Gastrocnemius medialis (tissue), 4 donors: ENCODE measurements around the gene P2RY11. TPM values are rescaled to one million over a fixed set of nuclear protein-coding genes. Genes with fewer than 3 reads are reported as not detected.

ENCODE experiments used
- ATAC-seq, 2 donors: fragments of 150-250 bp; one replicate each; pipeline ENCODE4 v1.9.1; 2016
- DNase-seq, 2 donors: peaks; one replicate each; pipeline ENCODE4 v3.0.0-alpha.2; 2019
- H3K27ac ChIP-seq, 4 donors: fragments of 200-600 bp; sonication (generic); 1 replicate in 1 of 4; 2 replicates in 3 of 4; pipeline ENCODE4 v1.5.1; 2016 to 2018; ENCODE audit warnings: mild to moderate bottlenecking in 2 of 4, moderate library complexity in 1 of 4
- H3K27me3 ChIP-seq, 3 donors: fragments of 200-600 bp; sonication (generic) in 2 of 3; 1 replicate in 1 of 3; 2 replicates in 2 of 3; pipeline versions ENCODE4 v1.5.1 to v1.6.0; 2016 to 2019; ENCODE audit warnings: mild to moderate bottlenecking in 1 of 3, moderate library complexity in 1 of 3
- H3K36me3 ChIP-seq, 2 donors: fragments of 200-600 bp; sonication (generic) in 1 of 2; one replicate each; pipeline ENCODE4 v1.5.1; 2017 to 2018
- H3K4me1 ChIP-seq, 2 donors: fragments of 200-600 bp; sonication (generic) in 1 of 2; one replicate each; pipeline ENCODE4 v1.5.1; 2016 to 2017; ENCODE audit warnings: mild to moderate bottlenecking in 2 of 2
- H3K4me3 ChIP-seq, 4 donors: fragments of 200-600 bp; sonication (generic) in 3 of 4; 1 replicate in 1 of 4; 2 replicates in 3 of 4; pipeline ENCODE4 v1.5.1; 2016 to 2019; ENCODE audit warnings: mild to moderate bottlenecking in 2 of 4
- H3K9me3 ChIP-seq, 3 donors: fragments of 200-600 bp; sonication (generic) in 2 of 3; 1 replicate in 1 of 3; 2 replicates in 2 of 3; pipeline ENCODE4 v1.5.1; 2016 to 2019
- POLR2A ChIP-seq, 2 donors: fragments of 450-650 bp; IDR thresholded peaks; one replicate each; pipeline ENCODE4 v1.6.1; 2017; ENCODE audit warnings: antibody characterized with exemption in 2 of 2, mild to moderate bottlenecking in 2 of 2, moderate library complexity in 2 of 2
- in situ Hi-C, 4 donors: fragments of 200-750 bp; cut with MboI; loops; one replicate each; pipeline versions ENCODE4 v1.15.0 to v1.8.0; 2017; ENCODE audit warnings: low sequenced_read_pairs in 4 of 4
- intact Hi-C: fragments of 100-400 bp; cut with DNase I; formaldehyde crosslinking; loops from one replicate; pipeline ENCODE4 v1.15.1; 2023; ENCODE audit warnings: low total_unique reads
- total RNA-seq, 4 donors: library from RNA; depleted of rRNA; stranded (reverse); fragments of >200 nt; gene quantifications; one replicate each; pipeline versions ENCODE4 v1.1.0 to v1.2.3, GENCODE V29; 2016
- TF ChIP-seq, protein P1 (sequence below), 5 experiments: fragments of 450-650 bp in 3 of 5; fragments of 200-600 bp in 2 of 5; sonication (generic) in 2 of 5; IDR thresholded peaks in 4 of 5; conservative IDR thresholded peaks in 1 of 5; 1 replicate in 4 of 5; 2 replicates in 1 of 5; pipeline ENCODE4 v1.5.1; 2016 to 2019; ENCODE audit warnings: antibody characterized with exemption in 5 of 5, mild to moderate bottlenecking in 3 of 5, moderate library complexity in 3 of 5

P2RY11 gene
- total RNA-seq, 4 donors from 2014 or later: 2.4 to 4.3 (median 3.9) TPM; not detected in 1

DNA sequence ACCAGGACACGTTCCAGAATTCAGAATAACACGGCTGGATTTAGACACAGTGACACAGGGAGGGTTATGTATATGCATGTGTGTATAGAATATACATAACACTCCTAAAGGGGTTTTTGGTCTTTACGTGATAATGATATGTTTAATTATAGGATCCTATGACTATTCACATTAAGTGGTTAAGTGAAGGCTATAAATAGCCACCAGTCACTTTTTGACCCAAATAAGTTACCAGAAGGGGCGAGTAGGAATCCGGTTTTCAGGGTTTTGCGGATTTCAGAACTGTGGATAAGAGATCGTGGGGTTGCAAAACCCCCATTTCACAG is 15.9 kb upstream of the P2RY11 start:
- in situ Hi-C loops: no loop called here
- no peak for DNase-seq
- intact Hi-C loops: no loop called here
- no peak for ATAC-seq
- H3K36me3 ChIP-seq: no peaks in the 10 kb centered on the region
- no peaks in the 10 kb centered on the region for H3K9me3 ChIP-seq
- H3K4me3 ChIP-seq: peak overlapping the region; percentile 25 to 59 (median 32)
- peaks cover 5 to 6% of the 10 kb centered on the region in 2 donors for H3K4me1 ChIP-seq
- H3K27ac ChIP-seq: peak overlapping the region; percentile 58 to 70 (median 66)
- peaks cover 0 to 13% (median 9%) of the 10 kb centered on the region in 3 donors for H3K27me3 ChIP-seq
- TF ChIP-seq, protein P1, sequence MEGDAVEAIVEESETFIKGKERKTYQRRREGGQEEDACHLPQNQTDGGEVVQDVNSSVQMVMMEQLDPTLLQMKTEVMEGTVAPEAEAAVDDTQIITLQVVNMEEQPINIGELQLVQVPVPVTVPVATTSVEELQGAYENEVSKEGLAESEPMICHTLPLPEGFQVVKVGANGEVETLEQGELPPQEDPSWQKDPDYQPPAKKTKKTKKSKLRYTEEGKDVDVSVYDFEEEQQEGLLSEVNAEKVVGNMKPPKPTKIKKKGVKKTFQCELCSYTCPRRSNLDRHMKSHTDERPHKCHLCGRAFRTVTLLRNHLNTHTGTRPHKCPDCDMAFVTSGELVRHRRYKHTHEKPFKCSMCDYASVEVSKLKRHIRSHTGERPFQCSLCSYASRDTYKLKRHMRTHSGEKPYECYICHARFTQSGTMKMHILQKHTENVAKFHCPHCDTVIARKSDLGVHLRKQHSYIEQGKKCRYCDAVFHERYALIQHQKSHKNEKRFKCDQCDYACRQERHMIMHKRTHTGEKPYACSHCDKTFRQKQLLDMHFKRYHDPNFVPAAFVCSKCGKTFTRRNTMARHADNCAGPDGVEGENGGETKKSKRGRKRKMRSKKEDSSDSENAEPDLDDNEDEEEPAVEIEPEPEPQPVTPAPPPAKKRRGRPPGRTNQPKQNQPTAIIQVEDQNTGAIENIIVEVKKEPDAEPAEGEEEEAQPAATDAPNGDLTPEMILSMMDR (IDR thresholded peaks at IDR 0.05 in 4 of 5, conservative IDR thresholded peaks at IDR 0.05 in 1 of 5): no peak
- TF ChIP-seq POLR2A (IDR thresholded peaks at IDR 0.05): no peak

DNA sequence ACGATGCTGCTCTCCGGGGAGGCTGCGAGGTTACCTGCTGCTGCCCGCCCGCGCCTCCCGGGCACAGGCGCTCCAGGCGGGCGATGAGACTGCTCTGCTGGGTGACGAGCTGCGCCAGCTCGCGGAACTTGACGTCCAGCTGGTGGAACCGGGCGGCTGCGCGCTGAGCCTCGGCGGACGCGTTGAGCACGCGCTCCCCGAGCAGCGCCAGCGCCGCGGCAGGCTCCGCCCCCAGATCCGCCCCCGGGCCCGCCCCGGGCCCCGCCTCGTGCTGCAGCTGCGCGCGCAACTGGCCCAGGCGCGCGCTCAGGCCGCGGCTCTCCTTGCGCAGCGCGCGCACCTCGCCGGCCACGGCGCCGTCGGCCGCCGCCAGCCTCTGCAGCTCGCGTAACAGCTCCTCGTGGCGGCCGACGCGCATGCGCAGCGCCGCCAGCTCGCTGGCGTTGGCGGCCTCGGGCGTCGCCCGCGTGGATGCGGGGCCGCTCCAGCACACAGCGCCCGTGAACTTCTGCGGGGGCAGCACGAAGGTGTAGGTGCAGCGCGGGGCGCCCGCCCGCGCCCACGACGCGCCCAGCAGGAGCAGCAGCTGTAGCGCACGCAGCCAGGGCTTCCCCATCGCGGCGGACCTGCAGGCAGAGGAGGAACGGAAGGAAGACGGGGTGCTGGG is 15.4 kb upstream of the P2RY11 start:
- intact Hi-C loops: no loop called here
- DNase-seq (peak; percentile 41 to 68), ATAC-seq (peak; percentile 89 to 93)
- TF ChIP-seq, protein P1 (IDR thresholded peaks at IDR 0.05 in 4 of 5, conservative IDR thresholded peaks at IDR 0.05 in 1 of 5): peak in 1 of 5 experiments; percentile 22
- TF ChIP-seq POLR2A (IDR thresholded peaks at IDR 0.05): peak in 1 of 2 donors; percentile 10
- Histone ChIP-seq H3K36me3 (no peaks in the 10 kb centered on the region), H3K4me3 (peak overlapping the region; percentile 31 to 63 (median 52)), H3K27ac (peak overlapping the region; percentile 58 to 70 (median 66)), H3K4me1 (peaks cover 5 to 6% of the 10 kb centered on the region in 2 donors), H3K9me3 (no peaks in the 10 kb centered on the region), H3K27me3 (peaks cover 0 to 13% (median 9%) of the 10 kb centered on the region in 3 donors)
- in situ Hi-C loops: no loop called here

DNA sequence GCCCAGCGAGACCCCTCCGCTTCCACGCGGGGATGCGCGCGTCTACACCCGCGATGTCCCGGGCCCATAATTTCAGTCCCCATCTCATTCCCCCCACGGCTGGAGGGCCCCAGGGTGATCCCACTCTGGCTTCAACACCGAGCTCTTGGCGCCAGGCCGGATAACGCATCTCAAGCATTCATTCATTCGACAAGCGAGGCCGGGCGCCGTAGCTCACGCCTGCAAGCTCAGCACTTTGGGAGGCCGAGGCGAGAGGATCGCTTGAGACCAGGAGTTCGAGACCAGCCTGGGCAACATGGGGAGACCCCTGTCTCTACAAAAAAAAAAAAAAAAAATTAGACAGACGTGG is 14.9 kb upstream of the P2RY11 start:
- DNase-seq (no peak), ATAC-seq (no peak)
- intact Hi-C loops: no loop called here
- TF ChIP-seq, protein P1 (IDR thresholded peaks at IDR 0.05 in 4 of 5, conservative IDR thresholded peaks at IDR 0.05 in 1 of 5): no peak
- no peak for TF ChIP-seq POLR2A (IDR thresholded peaks at IDR 0.05)
- peak overlapping the region; percentile 31 to 63 (median 52) for H3K4me3 ChIP-seq
- H3K4me1 ChIP-seq: peaks cover 5 to 6% of the 10 kb centered on the region in 2 donors
- in situ Hi-C loops: no loop called here
- H3K36me3 ChIP-seq: no peaks in the 10 kb centered on the region
- H3K9me3 ChIP-seq: no peaks in the 10 kb centered on the region
- peaks cover 0 to 13% (median 9%) of the 10 kb centered on the region in 3 donors for H3K27me3 ChIP-seq
- H3K27ac ChIP-seq: peak overlapping the region in 2 of 4 donors; percentile 31 to 50

DNA sequence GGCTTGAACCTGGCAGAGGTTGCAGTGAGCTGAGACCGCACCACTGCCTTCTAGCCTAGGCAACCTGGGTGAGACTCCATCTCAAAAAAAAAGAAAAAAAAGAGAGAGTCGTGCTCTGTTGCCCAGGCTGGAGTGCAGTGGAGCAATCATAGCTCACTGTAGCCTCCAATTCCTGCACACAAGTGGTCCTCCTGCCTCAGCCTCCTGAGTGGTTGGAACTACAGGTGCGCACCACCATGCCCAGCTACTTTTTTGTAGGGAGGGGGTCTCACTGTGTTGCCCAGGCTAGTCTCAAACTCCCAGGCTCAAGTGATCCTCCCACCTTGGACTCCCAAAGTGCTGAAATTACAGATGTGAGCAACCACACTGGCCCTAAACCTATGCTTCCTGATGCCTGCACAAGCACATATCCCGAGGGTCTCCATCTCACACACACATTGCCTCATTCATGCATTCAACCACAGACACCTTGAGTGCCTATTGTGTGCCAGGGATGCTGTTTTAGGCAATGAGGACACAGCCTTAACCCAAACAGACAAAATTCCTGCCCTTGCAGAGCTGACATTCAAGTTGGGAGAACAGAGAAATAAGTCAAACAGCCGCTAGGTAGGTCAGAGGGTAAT is 11.2 kb upstream of the P2RY11 start:
- intact Hi-C loops: no loop called here
- peaks cover 0 to 6% (median under 1%) of the 10 kb centered on the region in 3 donors for H3K27me3 ChIP-seq
- ATAC-seq (no peak), DNase-seq (no peak)
- no peak overlapping the region for H3K27ac ChIP-seq
- TF ChIP-seq POLR2A (IDR thresholded peaks at IDR 0.05): no peak
- TF ChIP-seq, protein P1 (IDR thresholded peaks at IDR 0.05 in 4 of 5, conservative IDR thresholded peaks at IDR 0.05 in 1 of 5): no peak
- no peaks in the 10 kb centered on the region for H3K9me3 ChIP-seq
- no peak overlapping the region for H3K4me3 ChIP-seq
- in situ Hi-C loops: loop anchor here in 1 of 4 donors (10.0 kb wide), 1 partner anchor 295 kb away; no protein-coding TSS in a partner anchor
- no peaks in the 10 kb centered on the region for H3K36me3 ChIP-seq
- peaks cover 5 to 6% of the 10 kb centered on the region in 2 donors for H3K4me1 ChIP-seq
